HG02938 (cell line): ENCODE measurements around the gene KIF5A.

Experiments used
- ATAC-seq: cut with Tn5 transposase; IDR thresholded peaks from one replicate; pipeline ENCODE4 v1.9.1; 2021; ENCODE audit warnings: mild to moderate bottlenecking, moderate library complexity; ENCODE audit not compliant: unreplicated experiment

KIF5A gene

GRCh38 chr12:57604992-57605810 is 55.4 kb downstream of the KIF5A start:
- peak; percentile 12 for ATAC-seq

- no peak for ATAC-seq
These were observed 56.0 kb downstream of the KIF5A start for GRCh38 chr12:57605811-57606311.

- no peak for ATAC-seq
These were observed 56.6 kb downstream of the KIF5A start for GRCh38 chr12:57606399-57606798.

- ATAC-seq, result no peak
These were observed 57.0 kb downstream of the KIF5A start for GRCh38 chr12:57606821-57607220.

- ATAC-seq, result no peak
These were observed 58.3 kb downstream of the KIF5A start for GRCh38 chr12:57607958-57608663.

GRCh38 chr12:57609101-57609780 is 59.4 kb downstream of the KIF5A start:
- ATAC-seq, result no peak

- no peak for ATAC-seq
These were observed 60.1 kb downstream of the KIF5A start for GRCh38 chr12:57609781-57610553.

GRCh38 chr12:57610554-57611107 is 60.8 kb downstream of the KIF5A start:
- ATAC-seq, result no peak

GRCh38 chr12:57611108-57611826 is 61.4 kb downstream of the KIF5A start, which contains the start of gene ARHGEF25:
ARHGEF25 (plus strand) TSS chr12:57611435; CDS start chr12:57611895, 460 bp downstream.
- no peak for ATAC-seq

- ATAC-seq, result no peak
These were observed 62.2 kb downstream of the KIF5A start for GRCh38 chr12:57611827-57612710.

GRCh38 chr12:57612711-57613426 is 63.0 kb downstream of the KIF5A start:
- ATAC-seq, result no peak

GRCh38 chr12:57613427-57614109 is 63.7 kb downstream of the KIF5A start:
- ATAC-seq, result no peak

GRCh38 chr12:57614178-57614947 is 64.5 kb downstream of the KIF5A start:
- peak; percentile 49 for ATAC-seq

- no peak for ATAC-seq
These were observed 65.2 kb downstream of the KIF5A start for GRCh38 chr12:57614948-57615500.

GRCh38 chr12:57615637-57616036 is 65.8 kb downstream of the KIF5A start:
- no peak for ATAC-seq

- ATAC-seq, result no peak
These were observed 66.7 kb downstream of the KIF5A start for GRCh38 chr12:57616383-57617101.
